Measurements from ENCODE around the gene KRT6A. TPM values are rescaled to one million over a fixed set of nuclear protein-coding genes. Genes with fewer than 3 reads are reported as not detected.

The KRT6A gene
- total RNA-seq, 1 donor = not detected

DNA sequence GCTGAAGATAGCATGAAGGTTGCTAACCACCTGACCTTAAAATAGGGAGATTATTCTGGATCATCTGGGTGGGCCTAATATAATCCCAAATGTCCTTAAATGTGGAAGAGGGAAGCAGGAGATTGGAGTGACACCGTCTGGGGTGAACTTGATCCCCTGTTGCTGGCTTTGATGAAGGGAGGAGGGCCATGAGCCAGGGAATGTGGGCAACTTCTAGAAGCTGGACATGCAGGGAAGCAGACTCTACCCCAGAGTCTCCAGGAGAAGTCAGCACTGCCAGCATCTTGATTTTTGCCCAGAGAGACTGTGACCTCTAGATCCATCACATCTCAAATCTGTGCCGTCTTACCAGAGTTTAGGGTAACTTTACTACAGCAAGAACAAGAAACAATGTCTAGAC lies 36.4 kb upstream of the KRT6A start:
- H3K27me3 ChIP-seq (ENCODE audit: insufficient read depth, low read length) = no peaks in the 10 kb centered on the region
- no peaks in the 10 kb centered on the region for H3K9me3 ChIP-seq (ENCODE audit: low read depth, low read length)
- no peak overlapping the region for H3K4me3 ChIP-seq (ENCODE audit: low read length)
- H3K4me1 ChIP-seq (ENCODE audit: insufficient read depth, low read length) = peaks cover 4% of the 10 kb centered on the region

DNA sequence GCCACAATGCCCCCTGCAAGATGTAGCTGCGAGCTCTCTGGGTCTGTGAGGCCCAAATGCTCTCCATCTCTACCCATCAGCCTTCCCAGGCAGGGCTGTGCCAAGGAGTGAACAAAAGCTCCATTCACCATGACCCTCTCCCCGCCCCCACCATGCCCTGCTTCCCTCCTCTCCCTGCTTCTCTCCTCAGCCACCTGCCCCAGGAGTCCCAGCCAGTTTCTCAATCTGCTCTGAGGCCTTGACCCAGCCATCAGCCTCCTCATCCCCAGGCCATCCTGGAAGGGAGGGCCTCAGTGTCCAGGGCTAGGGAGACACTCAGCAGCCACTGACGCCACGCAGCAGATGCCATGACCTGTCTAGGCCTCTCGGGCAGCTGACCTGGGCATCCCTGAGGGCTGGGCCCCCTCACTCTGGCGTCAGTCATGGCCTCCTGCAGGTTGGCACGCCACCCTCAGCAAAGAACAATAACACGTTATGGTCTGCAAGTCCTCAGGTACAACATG lies 35.6 kb upstream of the KRT6A start:
- peaks cover 4% of the 10 kb centered on the region for H3K4me1 ChIP-seq (ENCODE audit: insufficient read depth, low read length)
- H3K27me3 ChIP-seq (ENCODE audit: insufficient read depth, low read length) = no peaks in the 10 kb centered on the region

GRCh38 chr12:52527121-52527800 lies 34.2 kb upstream of the KRT6A start:
- H3K4me3 ChIP-seq (ENCODE audit: low read length) = no peak overlapping the region
- no peaks in the 10 kb centered on the region for H3K27me3 ChIP-seq (ENCODE audit: insufficient read depth, low read length)
- no peaks in the 10 kb centered on the region for H3K9me3 ChIP-seq (ENCODE audit: low read depth, low read length)
- H3K4me1 ChIP-seq (ENCODE audit: insufficient read depth, low read length) = peaks cover 4% of the 10 kb centered on the region

More for the DNA sequence above, 35.6 kb upstream of the KRT6A start:
- Histone ChIP-seq H3K9me3 (ENCODE audit: low read depth, low read length) (no peaks in the 10 kb centered on the region), H3K4me3 (ENCODE audit: low read length) (no peak overlapping the region)

- Histone ChIP-seq H3K4me1 (ENCODE audit: insufficient read depth, low read length) (peaks cover 4% of the 10 kb centered on the region), H3K27me3 (ENCODE audit: insufficient read depth, low read length) (no peaks in the 10 kb centered on the region), H3K9me3 (ENCODE audit: low read depth, low read length) (no peaks in the 10 kb centered on the region), H3K4me3 (ENCODE audit: low read length) (no peak overlapping the region)
Measured at GRCh38 chr12:52526511-52526951, 33.5 kb upstream of the KRT6A start.

DNA sequence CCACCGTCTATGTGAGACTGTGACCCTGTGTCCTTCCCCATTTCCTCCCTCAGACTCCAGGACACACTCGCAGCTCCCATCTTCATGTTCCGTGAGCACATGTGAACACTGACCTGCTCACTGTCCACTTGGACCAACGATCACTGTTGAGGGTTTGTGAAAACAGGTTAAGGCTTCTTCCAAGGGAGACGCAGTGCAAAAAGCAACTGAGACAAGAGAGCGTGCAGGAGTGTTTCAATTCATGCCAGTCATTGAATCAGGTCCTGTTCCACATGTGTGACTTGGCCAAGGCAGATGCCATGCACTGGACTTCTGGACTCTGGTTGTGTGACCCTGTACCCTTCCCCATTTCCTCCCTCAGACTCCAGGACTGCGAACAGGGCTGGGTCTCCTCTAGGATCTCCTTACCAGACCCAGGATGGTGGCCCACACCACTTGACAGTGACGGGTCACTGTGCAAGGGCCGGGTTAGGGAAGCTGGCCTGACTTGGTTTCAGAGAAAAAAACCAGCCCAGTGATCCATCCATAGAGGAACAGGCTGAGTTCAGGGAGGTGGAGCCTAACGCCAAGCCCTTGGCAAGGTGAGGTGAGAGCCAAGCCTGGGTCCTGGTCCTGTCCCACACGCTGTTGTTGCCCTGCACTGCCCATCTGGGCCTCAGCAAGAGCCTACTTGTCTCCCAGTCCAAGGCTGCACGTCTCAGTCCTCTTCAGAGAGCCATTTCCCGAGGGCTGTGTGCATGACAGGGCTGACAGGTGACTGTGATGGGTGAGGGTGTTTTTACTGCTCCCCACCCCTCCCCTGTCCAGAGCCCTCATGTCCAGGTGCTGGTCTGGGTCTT lies 32.8 kb upstream of the KRT6A start:
- Histone ChIP-seq H3K9me3 (ENCODE audit: low read depth, low read length) (no peaks in the 10 kb centered on the region), H3K4me3 (ENCODE audit: low read length) (no peak overlapping the region), H3K4me1 (ENCODE audit: insufficient read depth, low read length) (no peaks in the 10 kb centered on the region), H3K27me3 (ENCODE audit: insufficient read depth, low read length) (no peaks in the 10 kb centered on the region)

DNA sequence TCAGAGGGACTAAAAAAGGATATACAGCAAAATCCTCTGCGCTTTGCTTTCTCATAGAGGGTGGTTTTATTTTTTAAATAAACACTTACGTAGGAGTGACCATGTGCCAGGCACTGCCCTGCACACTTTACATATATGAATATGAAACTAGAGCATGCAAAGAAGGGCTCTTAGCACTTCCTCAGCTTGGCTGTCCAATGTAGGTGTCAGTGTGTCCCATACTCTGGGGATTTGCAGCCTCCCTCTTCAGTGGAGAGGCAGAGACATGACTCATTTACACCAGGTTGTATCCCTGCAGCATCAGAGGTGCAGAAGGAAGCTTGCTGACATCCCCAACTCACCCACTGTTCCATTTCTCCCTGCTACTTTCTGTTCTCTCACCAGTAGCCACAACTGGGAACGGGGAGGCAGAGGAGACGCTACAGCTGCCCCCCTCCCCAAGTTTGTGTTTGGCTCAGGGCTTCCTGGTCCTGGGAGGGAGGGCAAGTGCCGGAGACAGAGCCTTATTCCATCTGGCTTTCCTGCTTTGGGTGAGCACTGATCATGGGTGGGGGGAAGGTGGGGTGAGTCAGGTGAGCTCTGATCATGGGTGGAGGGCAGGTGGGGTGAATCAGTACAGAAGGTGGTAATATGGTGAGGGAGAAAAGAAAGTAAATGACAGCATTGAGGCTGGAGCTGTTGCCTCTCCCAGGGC lies 32.0 kb upstream of the KRT6A start:
- Histone ChIP-seq H3K4me3 (ENCODE audit: low read length) (no peak overlapping the region), H3K27me3 (ENCODE audit: insufficient read depth, low read length) (no peaks in the 10 kb centered on the region), H3K9me3 (ENCODE audit: low read depth, low read length) (no peaks in the 10 kb centered on the region), H3K4me1 (ENCODE audit: insufficient read depth, low read length) (no peaks in the 10 kb centered on the region)

DNA sequence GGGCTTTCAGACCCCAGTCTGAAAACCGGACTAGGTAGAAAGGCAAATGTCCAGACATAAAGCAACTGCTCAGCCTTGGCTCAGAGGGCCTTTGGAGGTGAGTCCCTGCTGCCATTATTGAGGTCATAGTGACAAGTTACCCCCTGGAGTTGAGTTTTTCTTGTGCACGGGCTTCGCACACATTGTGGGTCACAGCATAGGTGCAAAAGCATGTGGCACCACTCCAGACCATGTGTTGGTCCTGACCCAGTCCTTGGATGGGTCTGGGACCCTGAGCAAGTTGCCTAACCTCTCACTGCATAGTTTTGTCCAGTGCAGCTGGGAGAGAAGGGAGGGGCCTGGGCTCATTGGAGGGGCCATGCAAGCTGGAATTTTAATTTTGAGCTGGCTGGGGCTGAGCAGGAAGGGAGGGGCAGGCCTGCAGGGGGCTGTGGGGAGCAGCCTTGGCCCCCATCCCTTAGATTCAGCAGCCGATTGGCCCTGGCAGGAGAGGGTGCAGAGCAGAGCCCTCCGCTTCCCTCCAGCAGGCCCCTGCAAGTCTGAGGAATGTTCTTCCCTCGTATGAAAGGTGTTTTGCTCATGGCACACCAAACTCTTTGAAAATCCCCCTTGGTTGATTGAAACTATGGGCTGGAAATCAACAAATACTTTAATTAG lies 31.3 kb upstream of the KRT6A start:
- no peaks in the 10 kb centered on the region for H3K27me3 ChIP-seq (ENCODE audit: insufficient read depth, low read length)
- no peaks in the 10 kb centered on the region for H3K4me1 ChIP-seq (ENCODE audit: insufficient read depth, low read length)
- no peaks in the 10 kb centered on the region for H3K9me3 ChIP-seq (ENCODE audit: low read depth, low read length)
- no peak overlapping the region for H3K4me3 ChIP-seq (ENCODE audit: low read length)

DNA sequence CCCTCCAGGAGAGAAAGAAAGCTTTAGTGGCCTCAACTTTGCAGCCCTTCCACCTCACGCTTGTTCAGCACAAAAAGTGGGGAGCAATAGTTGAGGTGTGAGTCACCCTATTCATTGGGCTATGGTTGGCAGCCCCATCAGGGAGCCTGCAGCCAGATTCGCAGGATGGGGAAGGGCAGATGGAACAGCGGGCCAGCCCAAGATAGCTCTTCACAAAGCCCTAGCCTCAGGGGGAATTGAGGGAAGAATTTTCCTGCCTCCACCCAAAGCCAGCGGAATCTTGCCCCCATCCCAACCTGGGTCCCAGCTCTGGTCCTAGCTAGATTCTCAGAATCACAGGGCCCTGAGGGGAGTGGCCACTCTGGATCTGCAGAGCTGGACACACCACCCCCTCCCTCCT lies 30.8 kb upstream of the KRT6A start:
- H3K9me3 ChIP-seq (ENCODE audit: low read depth, low read length) = no peaks in the 10 kb centered on the region
- H3K4me3 ChIP-seq (ENCODE audit: low read length) = no peak overlapping the region
- no peaks in the 10 kb centered on the region for H3K27me3 ChIP-seq (ENCODE audit: insufficient read depth, low read length)
- no peaks in the 10 kb centered on the region for H3K4me1 ChIP-seq (ENCODE audit: insufficient read depth, low read length)

DNA sequence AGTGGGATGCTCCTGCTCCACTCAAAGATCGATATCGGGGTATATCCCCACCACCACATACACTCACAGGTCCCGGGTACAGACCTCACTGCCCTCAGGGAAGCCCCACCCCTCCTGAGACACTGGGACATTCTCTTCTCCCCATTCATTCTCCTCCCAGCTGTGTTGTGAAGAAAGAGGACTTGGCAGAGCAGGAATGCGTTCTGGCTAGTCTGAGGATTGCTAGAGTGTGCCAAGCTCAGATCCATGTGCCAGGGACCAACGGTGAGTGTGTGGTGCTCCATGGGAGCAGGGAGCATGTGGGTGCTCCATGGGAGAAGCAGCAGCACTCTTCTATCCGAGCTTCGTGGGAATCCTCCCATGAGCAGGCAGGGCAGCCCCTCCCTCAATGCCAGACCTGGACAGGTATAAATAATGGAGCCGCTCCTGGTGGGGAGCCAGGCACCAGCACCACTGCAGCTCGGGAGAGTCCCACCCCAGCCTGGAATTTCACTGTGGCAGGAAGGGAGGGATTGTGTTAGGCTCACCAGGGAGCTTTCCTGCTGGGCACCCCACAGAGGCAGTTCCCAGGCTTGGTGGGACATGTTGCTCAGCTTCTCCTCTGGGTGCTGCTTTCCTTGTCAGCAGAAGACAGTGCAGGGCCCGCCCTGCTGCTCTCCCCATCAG lies 29.4 kb upstream of the KRT6A start:
- Histone ChIP-seq H3K27me3 (ENCODE audit: insufficient read depth, low read length) (no peaks in the 10 kb centered on the region), H3K4me3 (ENCODE audit: low read length) (no peak overlapping the region), H3K4me1 (ENCODE audit: insufficient read depth, low read length) (no peaks in the 10 kb centered on the region), H3K9me3 (ENCODE audit: low read depth, low read length) (no peaks in the 10 kb centered on the region)

GRCh38 chr12:52521568-52522266 lies 28.7 kb upstream of the KRT6A start:
- Histone ChIP-seq H3K4me3 (ENCODE audit: low read length) (no peak overlapping the region), H3K9me3 (ENCODE audit: low read depth, low read length) (no peaks in the 10 kb centered on the region), H3K27me3 (ENCODE audit: insufficient read depth, low read length) (no peaks in the 10 kb centered on the region), H3K4me1 (ENCODE audit: insufficient read depth, low read length) (no peaks in the 10 kb centered on the region)

DNA sequence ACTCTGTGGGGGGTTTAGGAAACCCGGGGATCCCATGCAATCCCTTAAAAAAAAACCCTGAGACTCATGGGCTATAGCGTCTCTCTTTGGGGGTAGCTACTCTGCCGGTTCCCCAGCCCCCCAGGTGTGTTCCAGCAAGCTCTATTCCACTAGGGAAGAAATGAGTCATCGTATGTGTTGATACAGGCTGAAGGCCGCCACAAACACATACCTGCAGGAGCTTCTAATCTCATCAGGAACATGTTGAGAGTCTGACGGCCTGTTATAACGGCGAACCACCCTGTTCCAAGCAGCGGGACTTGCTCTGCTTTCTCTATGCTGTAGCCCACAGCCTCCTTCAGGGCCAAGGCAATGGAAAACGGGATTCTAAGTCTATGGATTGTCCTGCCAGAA lies 28.1 kb upstream of the KRT6A start:
- H3K4me1 ChIP-seq (ENCODE audit: insufficient read depth, low read length) = no peaks in the 10 kb centered on the region
- no peaks in the 10 kb centered on the region for H3K27me3 ChIP-seq (ENCODE audit: insufficient read depth, low read length)
- no peak overlapping the region for H3K4me3 ChIP-seq (ENCODE audit: low read length)
- no peaks in the 10 kb centered on the region for H3K9me3 ChIP-seq (ENCODE audit: low read depth, low read length)

DNA sequence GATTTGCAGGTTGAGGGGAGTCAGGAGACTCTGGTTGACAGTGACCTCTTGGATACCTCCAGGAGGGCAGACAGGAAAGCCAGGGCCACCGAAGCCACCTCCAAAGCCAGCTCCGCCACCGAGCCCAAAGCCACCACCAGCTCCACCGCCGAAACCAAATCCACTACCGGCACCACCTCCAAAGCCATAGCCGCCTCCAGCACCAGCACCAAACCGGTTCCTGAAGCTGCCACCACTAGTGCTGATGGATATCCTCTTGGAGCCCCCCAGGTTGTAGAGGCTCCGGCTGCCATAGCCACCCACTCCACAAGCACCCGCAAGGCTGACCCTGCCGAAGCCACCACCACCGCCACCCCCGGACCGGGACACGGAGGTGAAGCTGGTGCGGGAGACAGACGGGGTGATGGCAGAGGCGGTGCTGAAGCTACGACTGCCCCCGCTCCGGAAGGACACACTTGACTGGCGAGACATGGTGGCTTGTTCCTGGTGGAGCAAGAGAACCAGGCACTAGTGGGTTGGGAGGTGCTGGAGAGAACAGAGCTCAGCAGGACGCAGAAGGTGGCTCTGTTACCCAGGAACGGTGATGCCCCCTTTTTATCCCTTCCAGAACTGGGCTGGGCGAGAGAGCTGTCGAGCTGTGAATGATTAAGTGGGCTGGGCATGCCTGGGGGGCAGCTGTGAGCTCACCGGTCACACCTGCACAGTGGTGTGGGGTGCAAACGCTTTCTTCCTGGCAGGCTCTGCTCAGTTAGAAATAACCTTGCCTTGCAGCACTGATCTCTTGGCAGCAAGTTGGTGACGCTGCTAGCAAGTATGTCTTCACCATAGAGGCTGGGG lies 27.0 kb upstream of the KRT6A start, which contains the start of gene KRT5:
Gene KRT5, minus strand, starts transcription at position 569 of the 837 bp plus-strand sequence. Its CDS starts 98 bp downstream, at position 471.
- Histone ChIP-seq H3K4me3 (ENCODE audit: low read length) (no peak within 1 kb of the TSS), H3K9me3 (ENCODE audit: low read depth, low read length) (no peaks in the 10 kb centered on the region), H3K4me1 (ENCODE audit: insufficient read depth, low read length) (no peaks in the 10 kb centered on the region), H3K27me3 (ENCODE audit: insufficient read depth, low read length) (no peaks in the 10 kb centered on the region)

GRCh38 chr12:52519387-52519703 lies 26.3 kb upstream of the KRT6A start:
- no peak overlapping the region for H3K4me3 ChIP-seq (ENCODE audit: low read length)
- H3K27me3 ChIP-seq (ENCODE audit: insufficient read depth, low read length) = no peaks in the 10 kb centered on the region
- no peaks in the 10 kb centered on the region for H3K9me3 ChIP-seq (ENCODE audit: low read depth, low read length)
- no peaks in the 10 kb centered on the region for H3K4me1 ChIP-seq (ENCODE audit: insufficient read depth, low read length)
